Body of pancreas (tissue), 4 donors: ENCODE results near the gene AANAT.

Source experiments
- CTCF ChIP-seq, 7 experiments: fragments of 450-650 bp in 4 of 7; fragments of 200-600 bp in 3 of 7; sonication (generic) in 3 of 7; IDR thresholded peaks; one replicate each; pipeline ENCODE4 v1.5.1; 2016 to 2019; ENCODE audit warnings: antibody characterized with exemption in 7 of 7
- POLR2A ChIP-seq, 3 donors: fragments of 450-650 bp; IDR thresholded peaks; one replicate each; pipeline ENCODE4 v1.6.1; 2016; ENCODE audit warnings: antibody characterized with exemption in 3 of 3, mild to moderate bottlenecking in 2 of 3

- TF ChIP-seq CTCF (IDR thresholded peaks at IDR 0.05) (no peak), POLR2A (IDR thresholded peaks at IDR 0.05) (peak in 2 of 3 donors; percentile 3 to 5)
These were observed 31.9 kb downstream of the AANAT start for GRCh38 chr17:76499267-76499667.
